IMR-90 (cell line): ENCODE results near the gene EXOC2. TPM values are rescaled to one million over a fixed set of nuclear protein-coding genes. Genes with fewer than 3 reads are reported as not detected.

Experiments
- ATAC-seq: fragments of 200-7000 bp; cut with Tn5 transposase; 2 replicates; pipeline ENCODE4 v1.9.1; 2020; ENCODE audit warnings: low read depth, mild to moderate bottlenecking, moderate library complexity
- BruUV-seq: library from RNA; stranded (reverse); fragments of 400-500 nt; replicated peaks from 2 replicates; lab custom pipeline; 2021; lab: Mats Ljungman, UMichigan
- CTCF ChIA-PET: fragments of 300-600 bp; formaldehyde crosslinking; extraction: SDS; loops from one replicate; lab custom pipeline; 2021; ENCODE audit warnings: antibody characterized with exemption; lab: Yijun Ruan, JAX
- POLR2A ChIA-PET: fragments of 300-600 bp; sonication (Branson Sonifier 250); formaldehyde crosslinking; loops from one replicate; lab custom pipeline; 2022; ENCODE audit warnings: antibody characterized with exemption; ENCODE audit not compliant: unreplicated experiment; lab: Charles Lee
- DNase-seq: peaks from one replicate; pipeline ENCODE4 v3.0.0; 2013
- H2AFZ ChIP-seq: replicated peaks from 2 replicates; pipeline ENCODE3; 2013; ENCODE audit warnings: low read length, mild to moderate bottlenecking; ENCODE audit not compliant: poor library complexity
- H2AK5ac ChIP-seq: 2 replicates; pipeline ENCODE4 v1.6.1; 2013; ENCODE audit warnings: low read depth, low read length, inconsistent platforms
- H2AK9ac ChIP-seq: replicated peaks from 2 replicates; pipeline ENCODE3; 2013; ENCODE audit warnings: mild to moderate bottlenecking, low read depth, low read length, moderate library complexity; ENCODE audit not compliant: poor library complexity
- H2BK120ac ChIP-seq: 2 replicates; pipeline ENCODE4 v1.6.1; 2013; ENCODE audit warnings: low read depth, low read length, inconsistent platforms
- H2BK15ac ChIP-seq: 3 replicates; pipeline ENCODE4 v1.6.1; 2013; ENCODE audit warnings: low read depth, low read length, inconsistent platforms
- H2BK20ac ChIP-seq: 2 replicates; pipeline ENCODE4 v1.6.1; 2013; ENCODE audit warnings: low read depth, mild to moderate bottlenecking, inconsistent platforms, low read length, moderate library complexity
- H2BK5ac ChIP-seq: 2 replicates; pipeline ENCODE4 v1.6.1; 2013; ENCODE audit warnings: mild to moderate bottlenecking, low read depth, low read length, inconsistent platforms; ENCODE audit not compliant: poor library complexity, severe bottlenecking
- H3K14ac ChIP-seq: replicated peaks from 2 replicates; pipeline ENCODE4 v1.6.1; 2013; ENCODE audit warnings: low read depth, low read length, inconsistent platforms
- H3K18ac ChIP-seq: 2 replicates; pipeline ENCODE4 v1.6.1; 2013; ENCODE audit warnings: low read depth, low read length, control low read depth
- H3K23ac ChIP-seq: 2 replicates; pipeline ENCODE4 v1.6.1; 2013; ENCODE audit warnings: low read depth, low read length, inconsistent platforms
- H3K27ac ChIP-seq: 2 replicates; pipeline ENCODE4 v1.5.1; 2013; ENCODE audit warnings: mild to moderate bottlenecking, control low read depth, low read length; ENCODE audit not compliant: insufficient read depth
- H3K27me3 ChIP-seq: 2 replicates; pipeline ENCODE4 v1.6.1; 2013; ENCODE audit warnings: low read length; ENCODE audit not compliant: control insufficient read depth, insufficient read depth
- H3K36me3 ChIP-seq: 2 replicates; pipeline ENCODE4 v1.6.1; 2013; ENCODE audit warnings: low read length, mixed read lengths; ENCODE audit not compliant: control insufficient read depth, insufficient read depth
- H3K4ac ChIP-seq: 2 replicates; pipeline ENCODE4 v1.6.1; 2013; ENCODE audit warnings: low read depth, low read length, inconsistent platforms
- H3K4me1 ChIP-seq: 2 replicates; pipeline ENCODE4 v1.6.1; 2013; ENCODE audit warnings: low read length, mixed read lengths; ENCODE audit not compliant: control insufficient read depth, insufficient read depth
- H3K4me2 ChIP-seq: 2 replicates; pipeline ENCODE4 v1.6.1; 2013; ENCODE audit warnings: low read depth, mild to moderate bottlenecking, control low read depth, low read length, moderate library complexity
- H3K4me3 ChIP-seq: 2 replicates; pipeline ENCODE4 v1.5.1; 2013; ENCODE audit warnings: low read depth, mild to moderate bottlenecking, control low read depth, low read length, moderate library complexity; ENCODE audit not compliant: insufficient read depth
- H3K56ac ChIP-seq: 2 replicates; pipeline ENCODE4 v1.6.1; 2013; ENCODE audit warnings: low read length, inconsistent platforms; ENCODE audit not compliant: insufficient read depth; ENCODE audit errors: extremely low read depth
- H3K79me1 ChIP-seq, 2 experiments: 2 replicates each; pipeline ENCODE4 v1.6.1; 2013; ENCODE audit warnings: low read length in 2 of 2, inconsistent platforms in 1 of 2, low read depth in 1 of 2
- H3K9ac ChIP-seq: 2 replicates; pipeline ENCODE4 v1.6.1; 2013; ENCODE audit warnings: low read depth, low read length, control low read depth
- H3K9me1 ChIP-seq: 2 replicates; pipeline ENCODE4 v1.6.1; 2013; ENCODE audit warnings: low read length, inconsistent platforms; ENCODE audit not compliant: insufficient read depth
- H3K9me3 ChIP-seq: 2 replicates; pipeline ENCODE4 v1.6.1; 2013; ENCODE audit warnings: low read length; ENCODE audit not compliant: control insufficient read depth, insufficient read depth
- H4K20me1 ChIP-seq: 2 replicates; pipeline ENCODE4 v1.6.1; 2013; ENCODE audit warnings: low read length, inconsistent platforms; ENCODE audit not compliant: insufficient read depth
- H4K5ac ChIP-seq: 2 replicates; pipeline ENCODE4 v1.6.1; 2013; ENCODE audit warnings: mild to moderate bottlenecking, low read depth, low read length, control low read depth
- H4K8ac ChIP-seq, 2 experiments: 2 replicates each; pipeline ENCODE4 v1.6.1; 2013; ENCODE audit warnings: low read depth in 2 of 2, low read length in 2 of 2, control low read depth in 1 of 2, inconsistent platforms in 1 of 2
- H4K91ac ChIP-seq: 2 replicates; pipeline ENCODE4 v1.6.1; 2013; ENCODE audit warnings: low read depth, low read length, inconsistent platforms; ENCODE audit not compliant: insufficient read depth
- BHLHE40 ChIP-seq: fragments of 150-350 bp; IDR thresholded peaks from 2 replicates; pipeline ENCODE4 v1.6.1; 2016; ENCODE audit warnings: mild to moderate bottlenecking, low read depth, low read length
- CEBPB ChIP-seq: IDR thresholded peaks from 2 replicates; pipeline ENCODE4 v1.6.1; 2012; ENCODE audit warnings: low read depth, low read length, improper control_type of control experiment
- NFE2L2 ChIP-seq: fragments of 150-350 bp; IDR thresholded peaks from 2 replicates; pipeline ENCODE4 v1.6.1; 2016; ENCODE audit warnings: low read depth, mild to moderate bottlenecking, low read length
- RFX5 ChIP-seq: IDR thresholded peaks from 2 replicates; pipeline ENCODE4 v1.8.0; 2012; ENCODE audit warnings: low read depth, mild to moderate bottlenecking, low read length, moderate library complexity
- WGBS, 2 experiments: methylation state at CpG; one replicate each; pipeline versions ENCODE4 v1.1.5 to v1.1.7; 2013; ENCODE audit warnings: missing lambda C conversion rate in 2 of 2; ENCODE audit not compliant: insufficient read length in 1 of 2; ENCODE audit errors: extremely low coverage in 2 of 2; 5-methylcytosine and 5-hydroxymethylcytosine counted together
- dilution Hi-C: fragments of 300-500 bp; cut with HindIII; formaldehyde crosslinking; loops from one replicate; pipeline ENCODE4 v1.14.3; 2018; ENCODE audit warnings: low sequenced_read_pairs; ENCODE audit not compliant: unreplicated experiment
- in situ Hi-C: fragments of 300-500 bp; cut with MboI; formaldehyde crosslinking; loops from 3 replicates; pipeline ENCODE4 v1.14.3; 2019; ENCODE audit warnings: low sequenced_read_pairs, inconsistent platforms, mixed read lengths
- intact Hi-C: fragments of 100-400 bp; cut with micrococcal nuclease; formaldehyde crosslinking; loops from 2 replicates; pipeline ENCODE4 v1.10.0; 2022
- polyA plus RNA-seq, 3 experiments: library from polyadenylated mRNA; depleted of rRNA; stranded (reverse); fragments of >200 nt; gene quantifications; 2 replicates each; pipeline ENCODE4 v1.2.3, GENCODE V29; 2012; ENCODE audit warnings: low replicate concordance in 1 of 3
- total RNA-seq: library from RNA; depleted of rRNA; stranded (reverse); fragments of >200 nt; gene quantifications from 2 replicates; pipeline ENCODE4 v1.2.3, GENCODE V29; 2012
- TF ChIP-seq, protein P1 (sequence below): fragments of 150-350 bp; IDR thresholded peaks from 2 replicates; pipeline ENCODE4 v1.6.1; 2017; ENCODE audit warnings: mild to moderate bottlenecking, antibody characterized with exemption, low read length, low read depth
- TF ChIP-seq, protein P2 (sequence below): fragments of 150-350 bp; IDR thresholded peaks from 2 replicates; pipeline ENCODE4 v1.6.1; 2016; ENCODE audit warnings: low read depth, mild to moderate bottlenecking, low read length, moderate library complexity, borderline replicate concordance

EXOC2 gene
- total and polyA plus RNA-seq, 2 of the 4 experiments (the other 2 are of a cell fraction), result 13.1 to 37.3 TPM

DNA sequence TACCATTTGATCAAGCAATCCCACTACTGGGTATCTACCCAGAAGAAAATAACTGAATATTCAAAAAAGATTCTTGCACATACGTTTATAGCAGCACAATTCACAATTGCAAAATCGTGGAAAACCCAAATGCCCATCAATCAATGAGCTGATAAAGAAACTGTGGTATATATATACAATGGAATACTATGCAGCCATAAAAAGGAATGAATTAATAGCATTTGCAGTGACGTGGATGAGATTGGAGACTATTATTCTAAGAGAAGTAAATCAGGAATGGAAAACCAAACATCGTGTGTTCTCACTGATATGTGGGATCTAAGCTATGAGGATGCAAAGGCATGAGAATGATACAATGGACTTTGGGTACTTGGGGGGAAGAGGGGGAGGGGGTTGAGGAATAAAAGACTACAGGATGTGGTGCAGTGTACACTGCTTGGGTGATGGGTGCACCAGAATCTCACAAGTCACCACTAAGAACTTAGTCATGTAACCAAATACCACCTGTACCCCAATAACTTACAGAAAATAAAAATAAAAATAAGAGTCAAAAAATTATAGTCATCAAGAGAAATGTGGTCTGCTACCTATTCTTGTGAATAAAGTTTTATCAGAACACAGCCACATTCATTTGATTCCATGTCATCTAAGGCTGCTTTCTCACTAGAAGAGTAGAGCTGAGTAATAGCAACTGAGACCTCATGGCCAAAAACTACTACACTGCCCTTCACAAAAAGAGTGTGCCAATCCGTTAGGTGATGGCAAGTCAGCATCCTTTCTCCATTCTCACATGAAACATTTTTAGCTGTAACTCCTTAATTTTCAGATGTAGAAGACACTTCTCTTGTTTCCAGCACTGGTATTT, 27.3 kb downstream of the EXOC2 start:
- Histone ChIP-seq H2AFZ (no peak overlapping the region), H4K20me1 (peaks cover 17% of the 10 kb centered on the region; the same call in 1 of the 2 replicates), H3K27me3 (no peaks in the 10 kb centered on the region), H2BK120ac (no peak overlapping the region), H4K8ac (no peak overlapping the region), H2BK20ac (no peak overlapping the region), H2BK5ac (no peak overlapping the region), H2AK5ac (no peak overlapping the region), H3K56ac (no peak overlapping the region), H3K4me3 (no peak overlapping the region), H3K14ac (no peak overlapping the region), H4K5ac (no peak overlapping the region), H3K23ac (no peak overlapping the region), H3K9me3 (no peaks in the 10 kb centered on the region), H4K91ac (no peak overlapping the region), H3K9me1 (peaks cover 14% of the 10 kb centered on the region; the same call in 1 of the 2 replicates), H3K4me1 (no peaks in the 10 kb centered on the region), H3K4ac (no peak overlapping the region), H3K4me2 (no peak overlapping the region), H3K9ac (no peak overlapping the region), H3K79me1 (peaks cover 20 to 39% of the 10 kb centered on the region in 2 experiments), H2AK9ac (no peak overlapping the region), H2BK15ac (no peak overlapping the region), H3K27ac (no peak overlapping the region), H3K36me3 (peaks cover 5% of the 10 kb centered on the region), H3K18ac (no peak overlapping the region)
- BruUV-seq, result no TSS peak
- in situ Hi-C loops, result no loop called here
- 100% methylated on average over 2 of the region's 5 CpGs; no CpG with 5 or more reads in 1 of the 2 experiments for WGBS, 2 experiments
- dilution Hi-C loops, result no loop called here
- POLR2A ChIA-PET, result interaction anchor here (0.5 to 0.6 kb wide), 2 partner anchors 8 to 49 kb away, joined by 5 to 10 read pairs; no protein-coding TSS in a partner anchor
- no peak for TF ChIP-seq NFE2L2
- TF ChIP-seq, protein P1, sequence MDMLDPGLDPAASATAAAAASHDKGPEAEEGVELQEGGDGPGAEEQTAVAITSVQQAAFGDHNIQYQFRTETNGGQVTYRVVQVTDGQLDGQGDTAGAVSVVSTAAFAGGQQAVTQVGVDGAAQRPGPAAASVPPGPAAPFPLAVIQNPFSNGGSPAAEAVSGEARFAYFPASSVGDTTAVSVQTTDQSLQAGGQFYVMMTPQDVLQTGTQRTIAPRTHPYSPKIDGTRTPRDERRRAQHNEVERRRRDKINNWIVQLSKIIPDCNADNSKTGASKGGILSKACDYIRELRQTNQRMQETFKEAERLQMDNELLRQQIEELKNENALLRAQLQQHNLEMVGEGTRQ, result no peak
- no peak for TF ChIP-seq BHLHE40
- TF ChIP-seq, protein P2, sequence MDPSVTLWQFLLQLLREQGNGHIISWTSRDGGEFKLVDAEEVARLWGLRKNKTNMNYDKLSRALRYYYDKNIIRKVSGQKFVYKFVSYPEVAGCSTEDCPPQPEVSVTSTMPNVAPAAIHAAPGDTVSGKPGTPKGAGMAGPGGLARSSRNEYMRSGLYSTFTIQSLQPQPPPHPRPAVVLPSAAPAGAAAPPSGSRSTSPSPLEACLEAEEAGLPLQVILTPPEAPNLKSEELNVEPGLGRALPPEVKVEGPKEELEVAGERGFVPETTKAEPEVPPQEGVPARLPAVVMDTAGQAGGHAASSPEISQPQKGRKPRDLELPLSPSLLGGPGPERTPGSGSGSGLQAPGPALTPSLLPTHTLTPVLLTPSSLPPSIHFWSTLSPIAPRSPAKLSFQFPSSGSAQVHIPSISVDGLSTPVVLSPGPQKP, result no peak
- TF ChIP-seq RFX5, result no peak
- no peak for TF ChIP-seq CEBPB
- DNase-seq, result no peak
- intact Hi-C loops, result no loop called here
- ATAC-seq, result no peak
- CTCF ChIA-PET, result no interaction called here
